Omental fat pad (tissue), 4 donors: ENCODE measurements around the gene INSC. TPM values are rescaled to one million over a fixed set of nuclear protein-coding genes. Genes with fewer than 3 reads are reported as not detected.

ENCODE experiments used
- ATAC-seq: fragments of 150-250 bp; one replicate; pipeline ENCODE4 v1.9.1; 2016; ENCODE audit warnings: mild to moderate bottlenecking, moderate library complexity; ENCODE audit not compliant: low FRiP score
- DNase-seq: peaks from one replicate; pipeline ENCODE4 v3.0.0-alpha.2; 2019; ENCODE audit warnings: low spot score
- CTCF ChIP-seq, 3 donors: fragments of 450-650 bp; IDR thresholded peaks; one replicate each; pipeline ENCODE4 v1.5.1; 2016 to 2017; ENCODE audit warnings: antibody characterized with exemption in 3 of 3, mild to moderate bottlenecking in 3 of 3, moderate library complexity in 2 of 3
- total RNA-seq, 4 donors: library from RNA; depleted of rRNA; stranded (reverse); fragments of >200 nt; gene quantifications; one replicate each; pipeline ENCODE4 v1.1.0, GENCODE V29; 2016

Gene INSC
- total RNA-seq, 4 donors from 2014 or later: 3.0 TPM; not detected in 3

- ATAC-seq (no peak), DNase-seq (no peak)
- no peak for TF ChIP-seq CTCF (IDR thresholded peaks at IDR 0.05)
Observed at GRCh38 chr11:15258433-15259165, 143.9 kb downstream of the INSC start.

- no peak for DNase-seq
- no peak for ATAC-seq
- no peak for TF ChIP-seq CTCF (IDR thresholded peaks at IDR 0.05)
Observed at GRCh38 chr11:15266999-15267398, 152.3 kb downstream of the INSC start.

GRCh38 chr11:15268598-15268997, 153.9 kb downstream of the INSC start:
- ATAC-seq: no peak
- no peak for TF ChIP-seq CTCF (IDR thresholded peaks at IDR 0.05)
- no peak for DNase-seq

GRCh38 chr11:15275141-15275540, 160.4 kb downstream of the INSC start:
- no peak for TF ChIP-seq CTCF (IDR thresholded peaks at IDR 0.05)
- ATAC-seq: no peak
- no peak for DNase-seq

GRCh38 chr11:15276621-15277020, 161.9 kb downstream of the INSC start:
- DNase-seq (no peak), ATAC-seq (no peak)
- TF ChIP-seq CTCF (IDR thresholded peaks at IDR 0.05): no peak

GRCh38 chr11:15278128-15278527, 163.4 kb downstream of the INSC start:
- DNase-seq: no peak
- TF ChIP-seq CTCF (IDR thresholded peaks at IDR 0.05): no peak
- no peak for ATAC-seq

- ATAC-seq: no peak
- DNase-seq: no peak
- no peak for TF ChIP-seq CTCF (IDR thresholded peaks at IDR 0.05)
Observed at GRCh38 chr11:15280393-15280792, 165.7 kb downstream of the INSC start.
